Measurements from ENCODE around the gene SORCS1. TPM values are rescaled to one million over a fixed set of nuclear protein-coding genes. Genes with fewer than 3 reads are reported as not detected.

SORCS1 gene
- polyA plus RNA-seq, 4 donors, result 4.5 to 19.8 (median 9.6) TPM

GRCh38 chr10:106706127-106706526 lies 458.4 kb downstream of the SORCS1 start:
- no peak for DNase-seq (ENCODE audit: low read depth in 4 of 4, low spot score in 3 of 4)

GRCh38 chr10:106705681-106706100 lies 458.8 kb downstream of the SORCS1 start:
- DNase-seq (ENCODE audit: low read depth in 4 of 4, low spot score in 3 of 4), result peak; percentile 61 to 84 (median 78)

- DNase-seq (ENCODE audit: low read depth in 4 of 4, low spot score in 3 of 4), result no peak
Measured at GRCh38 chr10:106696239-106696638, 468.3 kb downstream of the SORCS1 start.

GRCh38 chr10:106694696-106695095 lies 469.8 kb downstream of the SORCS1 start:
- no peak for DNase-seq (ENCODE audit: low read depth in 4 of 4, low spot score in 3 of 4)

GRCh38 chr10:106682175-106682574 lies 482.3 kb downstream of the SORCS1 start:
- DNase-seq (ENCODE audit: low read depth in 4 of 4, low spot score in 3 of 4), result no peak

GRCh38 chr10:106680061-106680460 lies 484.4 kb downstream of the SORCS1 start:
- DNase-seq (ENCODE audit: low read depth in 4 of 4, low spot score in 3 of 4), result no peak

GRCh38 chr10:106679314-106679713 lies 485.2 kb downstream of the SORCS1 start:
- DNase-seq (ENCODE audit: low read depth in 4 of 4, low spot score in 3 of 4), result no peak

- DNase-seq (ENCODE audit: low read depth in 4 of 4, low spot score in 3 of 4), result no peak
Measured at GRCh38 chr10:106672517-106673175, 491.9 kb downstream of the SORCS1 start.

GRCh38 chr10:106661767-106662140 lies 502.8 kb downstream of the SORCS1 start:
- DNase-seq (ENCODE audit: low read depth in 4 of 4, low spot score in 3 of 4), result no peak

- DNase-seq (ENCODE audit: low read depth in 4 of 4, low spot score in 3 of 4), result no peak
Measured at GRCh38 chr10:106661133-106661766, 503.3 kb downstream of the SORCS1 start.

GRCh38 chr10:106660550-106660949 lies 504.0 kb downstream of the SORCS1 start:
- no peak for DNase-seq (ENCODE audit: low read depth in 4 of 4, low spot score in 3 of 4)

GRCh38 chr10:106655636-106656035 lies 508.9 kb downstream of the SORCS1 start:
- no peak for DNase-seq (ENCODE audit: low read depth in 4 of 4, low spot score in 3 of 4)

- DNase-seq (ENCODE audit: low read depth in 4 of 4, low spot score in 3 of 4), result no peak
Measured at GRCh38 chr10:106655165-106655564, 509.3 kb downstream of the SORCS1 start.

- no peak for DNase-seq (ENCODE audit: low read depth in 4 of 4, low spot score in 3 of 4)
Measured at GRCh38 chr10:106652279-106652678, 512.2 kb downstream of the SORCS1 start.

GRCh38 chr10:106648534-106649481 lies 515.7 kb downstream of the SORCS1 start:
- no peak for DNase-seq (ENCODE audit: low read depth in 4 of 4, low spot score in 3 of 4)

GRCh38 chr10:106643473-106643872 lies 521.0 kb downstream of the SORCS1 start:
- no peak for DNase-seq (ENCODE audit: low read depth in 4 of 4, low spot score in 3 of 4)

GRCh38 chr10:106637873-106638272 lies 526.6 kb downstream of the SORCS1 start:
- DNase-seq (ENCODE audit: low read depth in 4 of 4, low spot score in 3 of 4), result no peak

- no peak for DNase-seq (ENCODE audit: low read depth in 4 of 4, low spot score in 3 of 4)
Measured at GRCh38 chr10:106636766-106637491, 527.6 kb downstream of the SORCS1 start.

- no peak for DNase-seq (ENCODE audit: low read depth in 4 of 4, low spot score in 3 of 4)
Measured at GRCh38 chr10:106635947-106636346, 528.6 kb downstream of the SORCS1 start.

- no peak for DNase-seq (ENCODE audit: low read depth in 4 of 4, low spot score in 3 of 4)
Measured at GRCh38 chr10:106631016-106631702, 533.3 kb downstream of the SORCS1 start.

Data from left renal pelvis (tissue), 4 donors.